Measurements from ENCODE around the gene MIER3.

Gene MIER3

DNA sequence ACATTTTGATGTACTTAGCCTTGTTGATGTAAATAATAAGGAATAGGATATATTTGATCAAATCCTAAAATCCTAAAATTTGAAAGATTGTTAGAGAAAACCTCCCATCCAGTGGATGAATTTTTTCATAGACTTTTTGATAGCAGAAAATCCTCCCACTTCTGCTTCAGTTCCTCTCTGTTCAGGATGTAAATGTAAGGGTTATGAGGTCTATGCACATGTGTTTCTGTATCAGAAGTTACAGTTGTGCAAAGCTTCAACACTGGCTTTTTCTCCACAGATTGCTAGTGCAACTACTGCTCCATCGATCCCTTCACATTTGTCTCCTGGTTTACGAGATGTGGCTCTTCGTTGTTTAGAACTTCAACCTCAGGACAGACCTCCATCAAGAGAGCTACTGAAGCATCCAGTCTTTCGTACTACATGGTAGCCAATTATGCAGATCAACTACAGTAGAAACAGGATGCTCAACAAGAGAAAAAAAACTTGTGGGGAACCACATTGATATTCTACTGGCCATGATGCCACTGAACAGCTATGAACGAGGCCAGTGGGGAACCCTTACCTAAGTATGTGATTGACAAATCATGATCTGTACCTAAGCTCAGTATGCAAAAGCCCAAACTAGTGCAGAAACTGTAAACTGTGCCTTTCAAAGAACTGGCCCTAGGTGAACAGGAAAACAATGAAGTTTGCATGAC is 58.5 kb downstream of the MIER3 start:
- DNase-seq, result no peak

DNA sequence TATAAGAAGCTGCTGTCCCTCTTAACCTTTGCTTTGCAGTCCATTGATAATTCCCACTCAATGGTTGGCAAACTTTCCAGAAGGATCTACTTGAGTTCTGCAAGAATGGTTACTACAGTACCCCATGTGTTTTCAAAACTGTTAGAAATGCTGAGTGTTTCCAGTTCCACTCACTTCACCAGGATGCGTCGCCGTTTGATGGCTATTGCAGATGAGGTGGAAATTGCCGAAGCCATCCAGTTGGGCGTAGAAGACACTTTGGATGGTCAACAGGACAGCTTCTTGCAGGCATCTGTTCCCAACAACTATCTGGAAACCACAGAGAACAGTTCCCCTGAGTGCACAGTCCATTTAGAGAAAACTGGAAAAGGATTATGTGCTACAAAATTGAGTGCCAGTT is 70.4 kb downstream of the MIER3 start:
- DNase-seq, result no peak

DNA sequence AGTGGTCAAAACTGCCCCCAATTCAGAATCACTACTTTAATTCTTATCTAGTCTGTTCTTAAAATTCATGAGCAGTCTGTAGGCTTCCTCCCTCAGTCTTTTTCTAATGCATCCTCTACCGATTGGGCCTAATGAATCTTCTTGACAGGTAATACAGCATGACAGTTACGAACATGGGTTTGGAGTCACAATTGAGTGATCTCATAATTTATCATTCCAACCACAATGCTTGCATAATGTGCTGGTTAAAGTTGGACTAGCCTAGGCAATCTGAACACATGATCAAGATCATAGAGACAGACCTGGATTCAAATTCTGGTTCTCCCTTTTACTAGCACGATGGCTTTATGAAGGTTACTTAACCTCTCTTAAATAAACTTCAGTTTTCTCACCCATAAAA is 75.6 kb downstream of the MIER3 start:
- DNase-seq, result no peak

DNA sequence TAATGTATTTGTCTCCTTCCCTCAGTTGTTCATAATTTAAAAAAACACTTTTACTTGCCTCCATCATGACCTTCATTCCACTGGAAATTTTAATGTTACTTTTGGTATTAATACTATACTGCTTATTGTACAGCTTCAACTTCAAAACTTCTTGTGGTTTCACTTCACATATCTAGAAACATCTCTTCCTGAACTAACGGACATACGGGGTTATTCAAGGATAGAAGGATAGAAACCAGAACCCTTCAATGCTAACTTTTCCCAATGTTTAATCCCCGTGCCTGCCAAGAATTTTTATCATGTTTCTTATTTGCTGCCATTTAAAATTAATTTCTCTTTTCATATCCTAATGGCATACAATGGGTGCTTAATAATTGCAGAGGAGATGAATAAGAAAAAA is 78.9 kb downstream of the MIER3 start:
- no peak for DNase-seq

DNA sequence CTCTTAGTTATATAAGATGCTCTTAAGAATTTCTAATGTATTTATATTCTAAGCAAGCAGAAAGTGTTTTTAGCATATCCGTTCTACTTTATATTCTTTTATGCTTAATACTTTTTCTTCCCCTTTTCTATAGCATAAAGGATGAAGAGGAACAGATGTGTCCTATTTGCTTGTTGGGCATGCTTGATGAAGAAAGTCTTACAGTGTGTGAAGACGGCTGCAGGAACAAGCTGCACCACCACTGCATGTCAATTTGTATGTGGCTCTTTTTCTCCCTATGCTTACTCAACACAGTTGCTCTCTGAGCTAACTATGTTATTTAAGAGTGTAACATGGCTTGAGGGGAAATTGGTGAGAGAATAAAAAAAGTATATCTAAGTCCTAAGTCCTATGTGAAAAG is 80.1 kb downstream of the MIER3 start:
- DNase-seq, result no peak

All from NCI-H2081 treated with DMSO at 0.1 percent for 48 hours (cell line).